NCI-H510A treated with DMSO at 0.1 percent for 48 hours (cell line): Measurements from ENCODE around the gene INPP5A.

Experiments
- DNase-seq: peaks from one replicate; lab custom pipeline; 2025; lab: John Stamatoyannopoulos, UW

The INPP5A gene

GRCh38 chr10:132826524-132827422 lies 289.2 kb downstream of the INPP5A start:
- DNase-seq, result no peak

GRCh38 chr10:132827423-132827789 lies 289.8 kb downstream of the INPP5A start:
- no peak for DNase-seq

- DNase-seq, result no peak
Measured at GRCh38 chr10:132827861-132828539, 290.4 kb downstream of the INPP5A start.

GRCh38 chr10:132828681-132829080 lies 291.1 kb downstream of the INPP5A start:
- DNase-seq, result no peak

GRCh38 chr10:132829403-132829802 lies 291.8 kb downstream of the INPP5A start:
- DNase-seq, result no peak

GRCh38 chr10:132832186-132832969 lies 294.8 kb downstream of the INPP5A start:
- DNase-seq, result no peak
